GM19395 (cell line): ENCODE measurements around the gene SRRM3.
"Not testable (repeated sequence)": the region's sequence is repeated elsewhere in the genome, so short reads cannot be mapped to it uniquely, and the experiment has no call there.

Source experiments
- ATAC-seq: cut with Tn5 transposase; IDR thresholded peaks from one replicate; pipeline ENCODE4 v1.9.1; 2021; ENCODE audit warnings: mild to moderate bottlenecking, moderate library complexity; ENCODE audit not compliant: unreplicated experiment

The SRRM3 gene

DNA sequence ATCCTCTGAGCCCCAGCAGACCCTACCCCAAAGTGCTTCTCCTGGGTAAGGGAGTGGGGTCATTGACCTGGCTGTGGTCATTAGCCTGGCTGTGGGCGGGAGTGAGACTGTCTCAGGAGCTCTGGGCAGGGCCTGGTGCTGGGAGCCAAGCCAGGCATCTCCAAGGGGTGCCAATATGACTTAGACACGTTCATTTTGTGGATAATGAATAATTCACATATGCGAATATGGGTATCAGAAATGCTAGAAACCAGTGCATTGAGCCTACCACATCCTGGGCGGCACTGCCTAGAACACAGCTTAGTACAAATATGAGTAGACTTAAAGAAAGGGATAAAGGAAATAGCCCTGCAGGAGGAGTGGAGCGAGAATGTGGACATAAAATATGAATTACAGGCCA is 14.4 kb upstream of the SRRM3 start:
- ATAC-seq = no peak

GRCh38 chr7:76189276-76189675 is 12.4 kb upstream of the SRRM3 start:
- no peak for ATAC-seq

DNA sequence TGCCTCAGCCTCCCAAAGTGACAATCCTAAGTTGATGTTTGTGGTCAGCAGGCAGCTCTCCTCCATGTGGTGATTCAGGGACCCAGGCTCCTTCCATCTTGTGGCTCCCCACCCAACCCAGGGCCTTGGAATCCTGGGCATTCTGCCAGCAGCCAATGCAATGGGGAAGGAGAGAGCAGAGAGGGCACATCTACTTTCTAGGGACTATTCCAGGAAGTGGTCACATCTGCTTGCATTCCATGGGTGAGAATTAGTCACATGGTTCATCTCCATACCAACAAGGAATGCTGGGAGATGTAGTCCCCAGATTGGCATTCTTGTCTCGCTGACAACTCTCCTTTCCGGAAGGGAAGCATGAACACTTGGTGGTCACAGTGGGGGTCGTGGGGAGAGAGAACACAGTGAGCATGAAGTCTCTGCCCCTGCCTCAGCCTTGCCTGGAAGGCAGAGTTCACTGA is 9.9 kb upstream of the SRRM3 start:
- ATAC-seq = no peak

GRCh38 chr7:76193466-76193865 is 8.2 kb upstream of the SRRM3 start:
- no peak for ATAC-seq

GRCh38 chr7:76193883-76194282 is 7.8 kb upstream of the SRRM3 start:
- ATAC-seq = no peak

DNA sequence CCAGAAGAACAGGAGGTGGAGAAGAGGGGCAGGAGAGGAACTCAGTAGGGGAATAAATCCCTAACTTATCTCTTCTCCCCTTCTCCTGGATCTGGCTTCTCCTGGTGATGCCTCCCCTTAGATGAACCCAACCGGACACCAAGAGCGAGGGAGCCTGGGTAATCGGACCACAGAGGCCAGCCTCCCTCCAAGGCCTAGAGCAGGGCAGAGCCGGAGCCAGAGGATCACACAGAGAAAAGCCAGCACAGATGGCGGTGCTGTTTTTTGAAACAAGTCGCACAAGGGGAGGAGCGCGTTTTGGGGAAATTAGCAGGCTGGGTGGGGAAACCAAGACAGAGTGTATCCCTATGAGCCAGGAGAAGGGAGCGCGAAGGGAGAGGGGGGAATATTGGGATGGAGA is 4.9 kb upstream of the SRRM3 start:
- no peak for ATAC-seq

DNA sequence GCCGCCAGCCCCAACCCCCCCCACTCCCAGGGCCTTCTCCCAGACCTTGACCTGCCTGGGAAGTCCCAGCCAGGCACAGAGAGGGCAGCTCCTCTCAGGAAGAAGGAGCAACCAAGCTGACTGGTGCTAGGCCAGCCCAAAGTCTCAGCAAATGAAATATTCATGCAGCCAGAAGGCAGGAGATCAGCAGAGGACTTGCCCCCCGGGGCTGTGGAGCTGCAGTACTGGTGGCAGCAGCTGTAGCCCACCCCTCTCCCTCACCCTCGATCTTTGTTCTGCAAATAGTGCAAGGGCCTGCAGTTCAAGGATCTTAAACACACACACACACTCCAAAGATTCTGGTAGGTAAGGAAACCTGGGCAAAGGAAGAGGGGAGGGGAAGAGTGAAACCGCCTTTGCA is 3.5 kb upstream of the SRRM3 start:
- no peak for ATAC-seq

DNA sequence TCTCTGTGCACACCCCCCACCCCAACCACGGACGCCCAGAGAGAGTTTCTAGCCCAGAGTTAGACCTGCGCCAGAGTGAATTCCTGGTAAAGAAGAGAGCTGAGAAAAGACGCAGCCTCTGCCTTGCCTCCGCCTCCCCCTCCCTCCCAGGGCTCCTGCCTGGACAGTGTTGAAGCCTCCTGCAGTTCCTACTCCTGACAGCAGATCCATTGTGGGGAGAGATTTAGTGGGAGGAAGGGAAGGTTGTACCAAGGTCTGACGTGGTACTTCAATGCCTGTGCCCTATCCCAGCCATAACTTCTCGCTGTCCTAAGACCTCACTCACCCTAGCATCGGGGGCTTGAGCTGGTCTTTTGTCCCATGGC is 952 bp downstream of the SRRM3 start:
- ATAC-seq = no peak

DNA sequence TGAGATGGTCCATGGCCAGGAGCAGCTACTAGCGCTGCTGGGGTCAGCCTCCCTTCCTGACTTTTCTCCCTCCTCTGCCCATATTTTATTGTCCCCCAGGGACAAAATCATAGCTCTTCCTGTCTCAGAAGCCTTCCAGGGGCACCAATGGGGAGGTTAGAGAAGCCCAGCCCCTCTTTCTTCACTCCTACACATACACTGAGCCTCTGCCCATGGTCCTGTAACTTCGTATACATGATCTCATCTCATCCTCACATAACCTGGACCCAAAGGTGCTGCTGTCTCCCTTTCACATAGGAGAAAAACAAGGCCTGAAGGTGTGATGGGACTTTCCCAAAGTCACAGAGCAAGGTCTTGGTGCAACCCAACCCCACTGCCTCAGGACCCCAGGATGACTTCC is 2.5 kb downstream of the SRRM3 start:
- ATAC-seq = no peak

DNA sequence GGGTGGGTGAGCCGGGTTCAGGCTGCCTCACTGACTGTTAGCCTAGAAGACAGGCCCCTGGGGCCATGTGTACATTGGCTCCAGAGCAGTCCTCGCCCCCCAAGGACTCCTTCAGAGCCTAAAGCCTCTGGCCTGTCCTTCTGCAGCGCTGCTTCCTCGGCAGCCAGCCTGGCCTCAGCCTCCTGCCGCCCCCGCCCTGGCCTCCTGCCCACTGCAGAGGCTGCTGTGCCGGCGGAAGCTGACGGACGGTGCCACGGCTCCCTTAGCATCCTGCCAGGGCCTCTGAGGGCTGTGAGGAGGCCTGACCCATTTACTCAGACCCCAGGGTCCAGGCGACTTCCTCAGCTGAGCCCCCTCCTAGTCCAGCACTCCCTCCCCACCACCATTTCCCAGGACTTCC is 4.9 kb downstream of the SRRM3 start:
- no peak for ATAC-seq

DNA sequence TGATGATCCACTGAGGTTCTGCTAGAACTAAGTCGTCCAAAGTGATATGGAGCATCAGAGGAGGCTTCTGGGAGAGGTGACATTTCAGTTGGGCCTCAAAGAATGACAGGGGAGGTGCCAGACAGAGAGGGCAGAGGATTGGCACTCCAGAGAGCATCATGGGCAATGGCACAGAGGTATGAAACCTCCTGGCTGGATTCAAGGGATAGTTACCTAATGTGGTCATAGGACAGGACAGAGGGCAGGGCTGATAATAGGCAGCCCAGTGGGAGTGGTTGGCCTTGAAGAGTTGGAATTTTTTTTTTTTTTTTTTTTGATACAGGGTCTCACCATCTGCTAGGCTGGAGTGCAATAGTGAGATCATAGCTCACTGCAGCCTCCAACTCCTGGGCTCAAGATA is 7.6 kb downstream of the SRRM3 start:
- no peak for ATAC-seq

DNA sequence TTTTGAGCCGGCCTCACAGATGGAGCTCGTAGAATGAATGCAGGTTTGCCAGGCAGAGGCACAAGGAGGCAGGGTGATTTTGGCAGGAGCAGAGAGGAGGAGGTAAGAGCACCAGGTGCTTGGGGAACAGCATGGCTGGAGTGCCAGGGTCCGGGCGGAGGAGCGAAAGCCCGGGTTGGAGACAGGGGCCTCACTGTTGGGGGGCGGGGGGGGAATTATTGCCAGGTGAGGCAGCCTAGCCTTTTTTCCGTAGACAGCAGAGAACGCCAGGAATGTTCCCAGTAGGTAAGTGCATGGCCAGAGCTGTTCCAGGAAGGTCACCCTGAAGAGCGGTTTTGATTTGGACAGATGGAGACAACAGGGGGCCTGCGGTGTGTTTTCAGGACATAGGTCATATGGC is 9.5 kb downstream of the SRRM3 start:
- no peak for ATAC-seq

DNA sequence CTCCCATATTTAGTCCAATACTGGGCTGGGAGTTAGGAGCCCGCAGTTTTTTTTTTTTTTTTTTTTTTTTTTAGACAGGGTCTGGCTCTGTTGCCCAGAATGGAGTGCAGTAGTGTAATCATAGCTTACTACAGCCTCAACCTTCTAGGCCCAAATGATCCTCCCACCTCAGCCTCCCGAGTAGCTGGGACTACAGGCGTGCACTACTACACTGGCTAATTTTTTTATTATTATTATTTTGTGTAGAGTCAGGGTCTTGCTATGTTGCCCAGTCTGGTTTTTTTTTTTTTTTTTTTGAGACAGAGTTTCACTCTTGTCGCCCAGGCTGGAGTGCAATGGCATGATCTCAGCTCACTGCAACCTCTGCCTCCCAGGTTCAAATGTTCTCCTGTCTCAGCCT is 13.7 kb downstream of the SRRM3 start:
- not testable (repeated sequence) for ATAC-seq

GRCh38 chr7:76216381-76217082 is 14.8 kb downstream of the SRRM3 start:
- ATAC-seq = no peak

DNA sequence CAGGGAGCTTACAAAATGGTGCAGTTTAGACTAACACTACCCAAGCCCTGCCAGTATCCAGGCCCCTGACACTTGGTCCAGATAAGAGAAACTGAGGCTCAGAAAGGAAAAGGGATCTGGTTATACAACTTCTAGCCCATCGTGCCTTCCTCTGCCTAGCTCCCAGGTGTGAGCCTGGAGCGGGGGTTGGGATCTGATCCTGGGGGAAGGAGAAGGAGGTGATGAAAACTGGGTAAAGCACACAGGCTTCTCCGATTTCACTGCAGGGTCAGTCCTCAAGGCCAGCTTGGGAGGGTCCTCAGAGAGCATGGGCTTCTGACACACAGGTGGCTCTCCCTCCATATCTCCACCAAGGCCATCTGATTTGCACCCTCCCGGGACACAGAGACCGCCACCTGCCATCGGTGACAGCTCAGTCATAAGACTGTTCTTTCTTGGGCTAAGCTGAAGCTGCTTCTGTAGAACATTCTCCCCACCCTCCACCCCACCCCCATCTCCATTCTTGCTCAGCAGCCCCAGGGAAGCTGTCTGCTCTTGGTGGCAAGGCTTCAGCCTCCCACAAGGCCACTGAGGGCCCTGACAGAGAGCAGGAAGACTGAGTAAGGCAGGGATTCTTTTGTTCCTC is 16.4 kb downstream of the SRRM3 start:
- ATAC-seq = no peak

DNA sequence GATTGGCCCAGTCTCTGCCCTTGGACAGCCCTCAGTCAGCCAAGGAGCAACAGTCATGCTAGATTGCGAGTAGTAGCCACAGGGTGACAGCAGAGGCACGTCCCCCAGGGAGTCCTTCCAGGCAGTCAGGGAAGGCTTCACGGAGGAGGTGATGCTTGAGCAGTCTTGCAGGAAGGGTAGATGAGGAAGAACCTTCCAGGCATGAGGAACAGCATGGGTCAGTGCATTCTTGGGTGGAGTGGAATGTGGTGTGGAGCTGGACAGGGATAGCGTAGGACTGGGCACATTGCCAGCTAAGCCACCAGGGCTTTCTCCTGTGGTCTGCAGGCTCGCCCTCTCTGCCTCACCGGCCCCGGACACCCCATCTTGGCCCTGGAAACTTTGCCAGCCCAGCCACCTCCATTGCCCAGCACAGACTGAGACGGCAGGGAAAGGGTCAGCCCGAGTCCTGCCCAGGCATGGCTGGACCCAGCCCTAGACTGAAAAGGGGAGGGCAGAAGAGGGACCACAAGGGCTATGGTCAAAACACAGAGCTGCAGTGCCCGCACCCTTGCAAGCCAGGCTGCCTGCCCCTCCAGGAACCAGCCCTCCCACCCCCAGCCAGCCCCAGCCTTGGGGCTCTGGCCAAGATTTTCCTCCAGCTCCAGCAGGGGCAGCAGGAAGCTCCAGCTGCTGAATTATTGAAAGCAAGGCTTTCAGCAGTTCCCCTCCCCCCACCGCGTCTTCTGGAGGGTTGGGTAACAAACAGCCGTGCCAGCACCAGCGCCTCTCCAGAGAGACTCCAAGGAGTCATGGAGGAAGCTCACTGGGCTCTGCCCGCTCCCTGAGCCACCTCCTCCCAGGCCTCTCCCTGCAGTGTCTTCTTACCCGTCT is 18.7 kb downstream of the SRRM3 start:
- ATAC-seq = no peak

- ATAC-seq = no peak
Measured at GRCh38 chr7:76222333-76222732, 20.6 kb downstream of the SRRM3 start.

DNA sequence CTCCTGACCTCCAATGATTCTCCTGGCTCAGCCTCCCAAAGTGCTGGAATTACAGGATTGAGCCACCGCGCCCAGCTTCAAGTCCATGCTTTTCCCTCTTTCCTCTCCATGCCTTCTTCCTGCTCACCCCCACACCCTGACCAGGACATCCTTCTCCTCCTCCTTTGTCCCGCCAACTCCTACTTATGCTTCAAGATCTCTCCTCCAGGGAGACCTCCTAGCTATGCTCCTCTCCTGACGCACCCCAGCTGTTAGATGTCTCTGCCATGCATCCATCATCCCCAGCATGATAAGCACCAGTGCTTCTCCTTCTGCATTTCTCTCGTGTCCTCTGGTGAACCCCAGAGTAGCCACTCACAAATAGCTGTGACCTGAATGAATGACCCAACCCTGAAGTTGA is 21.1 kb downstream of the SRRM3 start:
- no peak for ATAC-seq

DNA sequence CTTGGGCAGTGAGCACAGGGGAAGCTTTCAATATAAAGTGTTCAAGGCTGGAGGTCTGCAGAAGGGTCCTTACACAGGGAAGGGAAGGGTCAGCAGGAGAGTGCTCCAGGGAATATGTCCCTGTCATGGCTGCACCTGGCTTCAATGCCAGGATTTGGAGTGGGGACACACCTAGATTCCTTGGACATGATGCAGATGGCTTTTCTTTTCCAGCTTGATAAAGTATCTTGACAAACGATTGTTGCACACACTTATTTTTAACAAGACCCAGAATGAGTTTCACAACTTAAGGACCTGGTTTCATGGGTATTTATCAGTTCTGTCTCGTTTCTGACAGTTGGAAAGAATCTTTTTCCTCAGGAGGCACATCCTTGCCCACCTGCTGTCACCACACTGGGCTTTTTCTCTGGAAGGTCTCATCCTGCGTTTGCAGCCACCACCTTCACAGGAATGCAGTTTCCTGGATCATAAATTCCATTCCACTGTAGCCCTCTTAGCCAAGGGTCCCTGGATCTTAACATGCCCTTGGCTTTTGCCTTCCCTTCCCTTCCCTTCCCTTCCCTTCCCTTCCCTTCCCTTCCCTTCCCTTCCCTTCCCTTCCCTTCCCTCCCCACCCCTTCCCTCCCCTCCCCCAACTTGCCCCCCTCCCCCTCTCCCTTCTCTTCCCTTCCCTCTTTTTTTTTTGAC is 21.7 kb downstream of the SRRM3 start:
- no peak for ATAC-seq

DNA sequence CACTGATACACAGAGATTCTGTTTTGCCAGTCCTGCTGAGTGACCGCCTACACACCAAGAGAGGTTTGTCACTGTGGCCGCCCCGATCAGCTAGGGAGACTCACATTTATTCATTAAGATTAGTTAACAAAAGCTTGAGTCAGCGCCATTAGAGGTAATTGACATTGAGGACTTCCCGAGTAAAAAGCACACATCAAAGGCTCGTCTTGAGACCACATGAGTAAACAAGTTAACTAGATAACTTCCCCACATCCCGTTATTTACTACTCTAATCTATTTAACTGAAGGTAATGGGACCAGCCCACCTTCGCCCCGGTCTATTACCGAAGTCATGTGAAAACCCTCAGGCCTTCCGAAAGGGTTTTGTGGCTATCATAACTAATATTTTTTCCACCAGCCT is 23.0 kb downstream of the SRRM3 start:
- ATAC-seq = no peak

DNA sequence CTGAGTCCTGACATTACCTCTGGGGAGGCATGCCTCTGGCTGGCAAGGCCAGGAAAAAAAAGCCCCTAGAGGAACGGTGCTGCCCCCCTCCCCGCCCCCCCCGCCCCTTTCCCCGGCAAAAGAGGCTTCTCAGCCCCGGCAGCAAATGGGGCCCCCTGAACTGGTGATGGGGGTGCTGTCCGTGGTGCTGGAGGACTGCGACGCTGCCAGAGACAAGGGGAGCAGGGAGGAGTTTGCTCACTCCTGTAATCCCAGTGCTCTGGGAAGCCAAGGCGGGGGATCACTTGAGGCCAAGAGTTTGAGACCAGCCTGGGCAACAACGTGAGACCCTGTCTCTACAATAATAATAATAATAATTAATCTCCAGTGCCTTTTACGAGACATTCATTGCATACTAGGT is 23.7 kb downstream of the SRRM3 start:
- ATAC-seq = no peak
